Endodermal cell (in vitro differentiated cells): ENCODE measurements around the gene FOXP3. TPM values are rescaled to one million over a fixed set of nuclear protein-coding genes. Genes with fewer than 3 reads are reported as not detected.

Experiments
- DNase-seq: peaks from one replicate; pipeline ENCODE4 v3.0.0-alpha.2; 2017
- H3K27ac ChIP-seq: 2 replicates; pipeline ENCODE4 v1.5.1; 2013; ENCODE audit warnings: mild to moderate bottlenecking, low read depth, low read length, moderate library complexity
- H3K27me3 ChIP-seq: 2 replicates; pipeline ENCODE4 v1.6.1; 2013; ENCODE audit warnings: mild to moderate bottlenecking, low read length, moderate library complexity; ENCODE audit not compliant: insufficient read depth, control insufficient read depth, poor library complexity, severe bottlenecking
- H3K36me3 ChIP-seq: 2 replicates; pipeline ENCODE4 v1.7.0; 2013; ENCODE audit warnings: mild to moderate bottlenecking, low read length, moderate library complexity; ENCODE audit not compliant: control insufficient read depth, insufficient read depth
- H3K4me1 ChIP-seq: one replicate; pipeline ENCODE4 v1.7.0; 2013; ENCODE audit warnings: low read length; ENCODE audit not compliant: control insufficient read depth, insufficient read depth
- H3K4me3 ChIP-seq: 2 replicates; pipeline ENCODE4 v1.5.1; 2013; ENCODE audit warnings: mild to moderate bottlenecking, low read length, moderate library complexity
- H3K9ac ChIP-seq: 2 replicates; pipeline ENCODE4 v1.6.1; 2013; ENCODE audit warnings: mild to moderate bottlenecking, low read length, moderate library complexity; ENCODE audit not compliant: poor library complexity, severe bottlenecking; ENCODE audit errors: extremely low read depth
- H3K9me3 ChIP-seq: 2 replicates; pipeline ENCODE4 v1.6.1; 2013; ENCODE audit warnings: mild to moderate bottlenecking, low read length, moderate library complexity; ENCODE audit not compliant: control insufficient read depth
- H3K27ac Mint-ChIP-seq: 2 replicates; pipeline ENCODE4 v1.8.0; 2020; ENCODE audit warnings: mixed read lengths
- H3K27me3 Mint-ChIP-seq: 2 replicates; pipeline ENCODE4 v1.8.0; 2021; ENCODE audit warnings: mild to moderate bottlenecking, mixed read lengths; ENCODE audit not compliant: insufficient read depth
- H3K36me3 Mint-ChIP-seq: 2 replicates; pipeline ENCODE4 v1.8.0; 2020; ENCODE audit warnings: low read depth, mixed read lengths
- H3K4me1 Mint-ChIP-seq: 2 replicates; pipeline ENCODE4 v1.8.0; 2020; ENCODE audit warnings: mixed read lengths
- H3K4me3 Mint-ChIP-seq: 2 replicates; pipeline ENCODE4 v1.8.0; 2020; ENCODE audit warnings: mild to moderate bottlenecking, moderate library complexity, mixed read lengths
- H3K9me3 Mint-ChIP-seq: 2 replicates; pipeline ENCODE4 v1.8.0; 2020; ENCODE audit warnings: mild to moderate bottlenecking, mixed read lengths
- CTCF ChIP-seq: fragments of 200-600 bp; sonication (generic); conservative IDR thresholded peaks from 2 replicates; pipeline ENCODE4 v1.5.0; 2021; ENCODE audit warnings: antibody characterized with exemption, mild to moderate bottlenecking
- WGBS, 2 experiments: methylation state at CpG; one replicate each; pipeline versions ENCODE4 v1.1.5 to v1.1.7; 2013; ENCODE audit warnings: missing lambda C conversion rate in 2 of 2, mixed read lengths in 1 of 2; ENCODE audit not compliant: insufficient coverage in 1 of 2, insufficient read length in 1 of 2; 5-methylcytosine and 5-hydroxymethylcytosine counted together
- total RNA-seq, 2 donors: library from RNA; stranded (reverse); fragmentation: NEBNext Ultra II Directional in 1 of 2; extraction: Animal tissue kit (Norgen Biotek cat#: 25700) in 1 of 2; gene quantifications; 2 replicates in 1 of 2; 3 replicates in 1 of 2; pipeline ENCODE4 v1.2.1, GENCODE V29; 2021

Gene FOXP3
- total RNA-seq, 2 donors from 2014 or later = 0.53 to 0.77 TPM

- no peak overlapping the region for H3K4me3 Mint-ChIP-seq
- peaks cover 76% of the 10 kb centered on the region for H3K9me3 Mint-ChIP-seq
- no peaks in the 10 kb centered on the region for H3K36me3 Mint-ChIP-seq
- H3K27me3 ChIP-seq = no peaks in the 10 kb centered on the region
- no peaks in the 10 kb centered on the region for H3K36me3 ChIP-seq
- no peak for TF ChIP-seq CTCF
- H3K4me1 Mint-ChIP-seq = no peaks in the 10 kb centered on the region
- H3K27me3 Mint-ChIP-seq = peaks cover 28% of the 10 kb centered on the region
- H3K27ac Mint-ChIP-seq = no peak overlapping the region
- no peaks in the 10 kb centered on the region for H3K4me1 ChIP-seq
- DNase-seq = no peak
- H3K4me3 ChIP-seq = no peak overlapping the region
- 97 to 100% methylated on average over 1 to 5 of the region's 9 CpGs for WGBS, 2 experiments
- no peak overlapping the region for H3K27ac ChIP-seq
- H3K9ac ChIP-seq = no peak overlapping the region
- H3K9me3 ChIP-seq = no peaks in the 10 kb centered on the region
Measured at GRCh38 chrX:49226946-49227345, 37.6 kb downstream of the FOXP3 start.

- no peaks in the 10 kb centered on the region for H3K4me1 Mint-ChIP-seq
- peaks cover 72% of the 10 kb centered on the region for H3K9me3 Mint-ChIP-seq
- no peak overlapping the region for H3K27ac Mint-ChIP-seq
- H3K27me3 Mint-ChIP-seq = peaks cover 28% of the 10 kb centered on the region
- no peak for TF ChIP-seq CTCF
- DNase-seq = no peak
- no peak overlapping the region for H3K27ac ChIP-seq
- H3K36me3 ChIP-seq = no peaks in the 10 kb centered on the region
- WGBS, 2 experiments = 75 to 84% methylated on average over 2 to 14 of the region's 14 CpGs
- H3K27me3 ChIP-seq = no peaks in the 10 kb centered on the region
- no peaks in the 10 kb centered on the region for H3K9me3 ChIP-seq
- no peak overlapping the region for H3K9ac ChIP-seq
- H3K4me3 Mint-ChIP-seq = no peak overlapping the region
- no peak overlapping the region for H3K4me3 ChIP-seq
- no peaks in the 10 kb centered on the region for H3K36me3 Mint-ChIP-seq
- H3K4me1 ChIP-seq = no peaks in the 10 kb centered on the region
Measured at GRCh38 chrX:49225858-49226257, 38.7 kb downstream of the FOXP3 start.

- H3K27me3 Mint-ChIP-seq = peaks cover 30% of the 10 kb centered on the region
- no peak overlapping the region for H3K4me3 ChIP-seq
- WGBS, 2 experiments = 67 to 68% methylated on average over 1 to 2 of the region's 2 CpGs
- H3K4me1 ChIP-seq = no peaks in the 10 kb centered on the region
- no peak overlapping the region for H3K4me3 Mint-ChIP-seq
- TF ChIP-seq CTCF = no peak
- peaks cover 78% of the 10 kb centered on the region for H3K9me3 Mint-ChIP-seq
- no peak overlapping the region for H3K27ac ChIP-seq
- no peak overlapping the region for H3K9ac ChIP-seq
- no peaks in the 10 kb centered on the region for H3K9me3 ChIP-seq
- H3K36me3 ChIP-seq = no peaks in the 10 kb centered on the region
- no peaks in the 10 kb centered on the region for H3K36me3 Mint-ChIP-seq
- no peak overlapping the region for H3K27ac Mint-ChIP-seq
- no peaks in the 10 kb centered on the region for H3K27me3 ChIP-seq
- H3K4me1 Mint-ChIP-seq = no peaks in the 10 kb centered on the region
- DNase-seq = no peak
Measured at GRCh38 chrX:49221868-49222267, 42.6 kb downstream of the FOXP3 start.
